ENCODE results near the gene GSG1L.

DNA sequence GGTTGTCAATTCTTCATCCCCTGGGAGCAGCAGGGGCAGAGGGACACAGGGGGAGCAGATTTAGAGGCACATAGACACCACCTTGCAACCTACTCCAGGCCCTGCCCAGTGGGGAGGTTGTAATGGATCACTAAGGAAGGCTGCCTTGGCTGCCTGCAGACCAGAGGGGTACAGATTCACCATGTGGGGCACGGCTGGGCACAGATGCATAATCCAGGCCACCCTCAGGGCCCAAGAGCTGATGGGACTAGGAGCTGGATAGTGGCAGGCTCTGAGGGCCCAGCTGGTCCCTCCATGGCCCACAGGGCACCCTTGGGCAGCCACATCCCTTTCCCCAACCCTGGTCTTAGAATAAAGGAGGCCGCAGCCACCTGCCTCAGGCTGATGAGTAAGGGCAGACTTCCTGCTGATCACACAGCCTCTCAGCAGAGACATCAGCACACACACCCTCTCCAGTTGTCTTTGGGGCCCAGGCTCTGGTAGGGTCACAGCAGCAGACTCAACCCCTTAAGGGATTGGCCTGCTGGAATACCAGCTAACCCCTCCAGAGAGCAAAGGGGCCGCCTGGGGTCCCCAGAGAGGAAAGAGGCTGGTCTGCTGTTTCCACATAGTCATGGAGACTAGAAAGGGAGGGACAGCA, 224.9 kb downstream of the GSG1L start:
- TF ChIP-seq POLR2A (IDR thresholded peaks at IDR 0.05; ENCODE audit: low read length): no peak
- no peak for TF ChIP-seq GATA1 (IDR thresholded peaks at IDR 0.05; ENCODE audit: low read depth, low read length)

All from erythroblast (primary cell).